ENCODE data around the gene DUSP7.

Gene DUSP7

GRCh38 chr3:52065264-52065756 lies 8.9 kb upstream of the DUSP7 start:
- DNase-seq: no peak

GRCh38 chr3:52064561-52064960 lies 8.2 kb upstream of the DUSP7 start:
- no peak for DNase-seq

GRCh38 chr3:52063026-52063723 lies 6.8 kb upstream of the DUSP7 start:
- DNase-seq: peak; percentile 97

- DNase-seq: no peak
Observed at GRCh38 chr3:52062505-52062904, 6.1 kb upstream of the DUSP7 start.

GRCh38 chr3:52061121-52061910 lies 4.9 kb upstream of the DUSP7 start:
- DNase-seq: no peak

GRCh38 chr3:52059781-52060180 lies 3.4 kb upstream of the DUSP7 start:
- no peak for DNase-seq

GRCh38 chr3:52057812-52058495 lies 1.6 kb upstream of the DUSP7 start:
- no peak for DNase-seq

GRCh38 chr3:52056968-52057811 lies 819 bp upstream of the DUSP7 start:
- peak; percentile 93 for DNase-seq

- DNase-seq: no peak
Observed at GRCh38 chr3:52055537-52056351, 627 bp downstream of the DUSP7 start.

- DNase-seq: no peak
Observed at GRCh38 chr3:52054661-52055511, 1.5 kb downstream of the DUSP7 start.

GRCh38 chr3:52053307-52054304 lies 2.8 kb downstream of the DUSP7 start:
- DNase-seq: no peak

GRCh38 chr3:52052831-52053306 lies 3.5 kb downstream of the DUSP7 start:
- DNase-seq: no peak

GRCh38 chr3:52051444-52051843 lies 4.9 kb downstream of the DUSP7 start:
- no peak for DNase-seq

GRCh38 chr3:52050571-52050970 lies 5.8 kb downstream of the DUSP7 start:
- DNase-seq: no peak

- DNase-seq: no peak
Observed at GRCh38 chr3:52049503-52049902, 6.9 kb downstream of the DUSP7 start.

GRCh38 chr3:52047295-52047960 lies 8.9 kb downstream of the DUSP7 start:
- no peak for DNase-seq

GRCh38 chr3:52046902-52047239 lies 9.5 kb downstream of the DUSP7 start:
- DNase-seq: no peak

GRCh38 chr3:52046186-52046901 lies 10.0 kb downstream of the DUSP7 start:
- no peak for DNase-seq
